ENCODE measurements around the gene TNFRSF19. TPM values are rescaled to one million over a fixed set of nuclear protein-coding genes. Genes with fewer than 3 reads are reported as not detected.

The TNFRSF19 gene
- total RNA-seq, 2 experiments from 2014 or later: not detected

DNA sequence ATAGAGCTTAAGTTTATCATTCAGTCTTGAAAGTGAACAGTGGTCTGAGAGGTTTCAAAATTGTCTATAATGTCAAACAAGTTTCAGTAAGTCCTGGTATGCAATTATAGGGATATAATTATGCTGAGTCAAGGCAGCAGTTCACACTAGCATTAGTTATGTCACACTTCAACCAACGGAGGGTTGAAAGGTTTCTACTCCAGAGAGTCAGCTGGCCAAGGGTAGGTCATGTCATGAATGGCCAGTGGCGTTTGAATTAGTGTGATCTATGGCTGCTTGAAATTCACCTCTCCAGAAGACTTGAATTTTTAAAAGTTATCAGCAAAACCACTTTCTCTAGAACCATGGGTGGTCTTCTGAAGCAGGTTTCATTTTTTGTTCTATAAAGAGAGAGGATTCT lies 108.6 kb downstream of the TNFRSF19 start:
- H3K4me3 ChIP-seq (ENCODE audit: low read depth, low read length, poor library complexity, severe bottlenecking): no peak overlapping the region
- H3K4me1 ChIP-seq (ENCODE audit: insufficient read depth, low read length, poor library complexity, severe bottlenecking): no peaks in the 10 kb centered on the region
- H3K79me2 ChIP-seq (ENCODE audit: insufficient read depth, low read depth, low read length): no peaks in the 10 kb centered on the region
- no TSS peak for BruUV-seq (replicated peaks)
- TF ChIP-seq, protein P1, sequence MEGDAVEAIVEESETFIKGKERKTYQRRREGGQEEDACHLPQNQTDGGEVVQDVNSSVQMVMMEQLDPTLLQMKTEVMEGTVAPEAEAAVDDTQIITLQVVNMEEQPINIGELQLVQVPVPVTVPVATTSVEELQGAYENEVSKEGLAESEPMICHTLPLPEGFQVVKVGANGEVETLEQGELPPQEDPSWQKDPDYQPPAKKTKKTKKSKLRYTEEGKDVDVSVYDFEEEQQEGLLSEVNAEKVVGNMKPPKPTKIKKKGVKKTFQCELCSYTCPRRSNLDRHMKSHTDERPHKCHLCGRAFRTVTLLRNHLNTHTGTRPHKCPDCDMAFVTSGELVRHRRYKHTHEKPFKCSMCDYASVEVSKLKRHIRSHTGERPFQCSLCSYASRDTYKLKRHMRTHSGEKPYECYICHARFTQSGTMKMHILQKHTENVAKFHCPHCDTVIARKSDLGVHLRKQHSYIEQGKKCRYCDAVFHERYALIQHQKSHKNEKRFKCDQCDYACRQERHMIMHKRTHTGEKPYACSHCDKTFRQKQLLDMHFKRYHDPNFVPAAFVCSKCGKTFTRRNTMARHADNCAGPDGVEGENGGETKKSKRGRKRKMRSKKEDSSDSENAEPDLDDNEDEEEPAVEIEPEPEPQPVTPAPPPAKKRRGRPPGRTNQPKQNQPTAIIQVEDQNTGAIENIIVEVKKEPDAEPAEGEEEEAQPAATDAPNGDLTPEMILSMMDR (conservative IDR thresholded peaks at IDR 0.05; ENCODE audit: low read length): no peak
- TF ChIP-seq EZH2phosphoT487 (IDR thresholded peaks at IDR 0.05; ENCODE audit: borderline replicate concordance, low read depth, low read length): no peak
- POLR2A ChIA-PET: interaction anchor here (0.7 kb wide), 1 partner anchor 26 kb away, joined by 4 read pairs; no protein-coding TSS in a partner anchor
- DNase-seq (ENCODE audit: low spot score): no peak
- H3K4me2 ChIP-seq (ENCODE audit: low read length): no peak overlapping the region
- peaks cover under 1% of the 10 kb centered on the region; the same call in 1 of the 2 replicates for H3K9me3 ChIP-seq (ENCODE audit: low read length)
- no peaks in the 10 kb centered on the region for H4K20me1 ChIP-seq (ENCODE audit: insufficient read depth, low read length)
- intact Hi-C loops (cut with micrococcal nuclease; ENCODE audit: unreplicated experiment): no loop called here
- no peaks in the 10 kb centered on the region for H3K9me2 ChIP-seq (ENCODE audit: insufficient read depth, low read length)
- no peaks in the 10 kb centered on the region for H3K36me3 ChIP-seq (ENCODE audit: insufficient read depth, low read length)
- no peak overlapping the region for H2AFZ ChIP-seq (ENCODE audit: low read length)
- H3K27ac ChIP-seq (ENCODE audit: low read depth, low read length, poor library complexity, severe bottlenecking): no peak overlapping the region
- CTCF ChIA-PET (ENCODE audit: unreplicated experiment): no interaction called here

DNA sequence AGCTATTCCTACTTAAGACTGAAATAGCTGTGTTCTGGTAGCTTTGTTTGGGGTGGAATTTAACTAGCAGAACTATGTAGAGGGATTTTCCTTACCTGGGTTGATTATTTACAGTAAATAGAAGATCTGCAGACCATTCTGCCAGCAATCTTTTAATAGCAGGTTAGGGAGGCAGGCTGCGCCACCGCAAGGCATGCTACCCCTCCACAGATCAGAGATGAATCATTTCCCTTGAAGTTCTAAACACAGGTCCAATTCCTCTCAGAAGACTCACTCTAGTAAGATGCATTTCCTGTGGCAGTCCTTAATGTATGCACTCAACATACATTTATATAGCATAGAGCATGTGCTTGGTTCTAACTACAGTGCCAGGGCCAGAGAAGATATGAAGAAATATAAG lies 109.0 kb downstream of the TNFRSF19 start:
- no peaks in the 10 kb centered on the region for H3K4me1 ChIP-seq (ENCODE audit: insufficient read depth, low read length, poor library complexity, severe bottlenecking)
- H3K4me3 ChIP-seq (ENCODE audit: low read depth, low read length, poor library complexity, severe bottlenecking): no peak overlapping the region
- intact Hi-C loops (cut with micrococcal nuclease; ENCODE audit: unreplicated experiment): no loop called here
- peaks cover 5% of the 10 kb centered on the region; the same call in 1 of the 2 replicates for H3K9me3 ChIP-seq (ENCODE audit: low read length)
- no peaks in the 10 kb centered on the region for H3K9me2 ChIP-seq (ENCODE audit: insufficient read depth, low read length)
- no peak overlapping the region for H3K4me2 ChIP-seq (ENCODE audit: low read length)
- H3K36me3 ChIP-seq (ENCODE audit: insufficient read depth, low read length): no peaks in the 10 kb centered on the region
- BruUV-seq (replicated peaks): no TSS peak
- H4K20me1 ChIP-seq (ENCODE audit: insufficient read depth, low read length): no peaks in the 10 kb centered on the region
- ChIA-PET POLR2A (no interaction called here), CTCF (ENCODE audit: unreplicated experiment) (no interaction called here)
- no peak overlapping the region for H2AFZ ChIP-seq (ENCODE audit: low read length)
- TF ChIP-seq, protein P1 (conservative IDR thresholded peaks at IDR 0.05; ENCODE audit: low read length): no peak
- TF ChIP-seq EZH2phosphoT487 (IDR thresholded peaks at IDR 0.05; ENCODE audit: borderline replicate concordance, low read depth, low read length): no peak
- no peaks in the 10 kb centered on the region for H3K79me2 ChIP-seq (ENCODE audit: insufficient read depth, low read depth, low read length)
- H3K27ac ChIP-seq (ENCODE audit: low read depth, low read length, poor library complexity, severe bottlenecking): no peak overlapping the region
- DNase-seq (ENCODE audit: low spot score): no peak

DNA sequence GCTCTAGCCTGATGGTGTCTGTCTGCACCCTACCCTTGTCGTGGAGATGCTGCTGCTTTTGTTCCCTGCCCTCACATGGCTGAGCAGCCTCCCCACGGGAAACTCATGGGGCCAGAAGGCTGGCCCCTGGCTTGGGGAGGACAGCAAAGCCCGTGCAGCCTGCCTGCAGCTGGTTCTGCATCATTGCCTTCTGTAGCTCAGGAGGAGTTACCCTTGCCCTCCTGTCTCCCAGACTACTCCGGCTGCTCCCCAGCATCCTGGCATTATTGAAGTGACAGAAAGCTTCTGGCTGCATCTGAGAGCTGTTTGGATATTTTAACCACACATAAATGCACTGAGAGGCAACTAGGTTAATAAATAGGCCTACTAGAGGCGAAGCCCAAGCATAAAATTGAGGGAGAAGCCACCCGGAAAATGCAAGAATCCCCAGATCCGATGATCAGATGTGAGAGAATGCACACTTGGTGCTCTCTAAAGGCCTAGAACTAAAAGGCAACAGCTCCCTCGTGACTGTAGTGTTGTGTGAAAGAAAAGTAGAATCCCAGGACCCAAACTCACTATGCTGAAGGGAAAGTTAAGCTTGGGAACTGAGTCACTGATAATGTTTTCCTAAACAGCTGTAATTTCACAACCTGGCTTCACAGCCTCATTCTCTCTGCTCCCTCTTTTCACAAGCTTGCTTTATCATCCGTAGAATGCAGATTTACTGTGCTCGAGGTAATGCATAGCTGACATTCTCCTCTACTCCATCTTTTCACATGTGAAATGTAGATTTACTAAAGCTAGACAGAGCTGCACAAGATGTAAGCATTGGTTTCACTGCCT lies 110.8 kb downstream of the TNFRSF19 start:
- intact Hi-C loops (cut with micrococcal nuclease; ENCODE audit: unreplicated experiment): no loop called here
- Histone ChIP-seq H3K27ac (ENCODE audit: low read depth, low read length, poor library complexity, severe bottlenecking) (no peak overlapping the region), H3K9me3 (ENCODE audit: low read length) (peaks cover 16% of the 10 kb centered on the region), H3K4me3 (ENCODE audit: low read depth, low read length, poor library complexity, severe bottlenecking) (no peak overlapping the region), H3K9me2 (ENCODE audit: insufficient read depth, low read length) (no peaks in the 10 kb centered on the region), H3K36me3 (ENCODE audit: insufficient read depth, low read length) (no peaks in the 10 kb centered on the region), H3K4me1 (ENCODE audit: insufficient read depth, low read length, poor library complexity, severe bottlenecking) (no peaks in the 10 kb centered on the region), H3K79me2 (ENCODE audit: insufficient read depth, low read depth, low read length) (no peaks in the 10 kb centered on the region), H2AFZ (ENCODE audit: low read length) (no peak overlapping the region), H4K20me1 (ENCODE audit: insufficient read depth, low read length) (no peaks in the 10 kb centered on the region), H3K4me2 (ENCODE audit: low read length) (no peak overlapping the region)
- TF ChIP-seq, protein P1 (conservative IDR thresholded peaks at IDR 0.05; ENCODE audit: low read length): no peak
- TF ChIP-seq EZH2phosphoT487 (IDR thresholded peaks at IDR 0.05; ENCODE audit: borderline replicate concordance, low read depth, low read length): no peak
- ChIA-PET CTCF (ENCODE audit: unreplicated experiment) (no interaction called here), POLR2A (interaction anchor here (0.6 to 1.0 kb wide), 3 partner anchors 44 to 1582 kb away, joined by 3 read pairs; no protein-coding TSS in a partner anchor)
- no peak for DNase-seq (ENCODE audit: low spot score)
- BruUV-seq (replicated peaks): no TSS peak

All from OCI-LY7 (cell line).